SHP77 (cell line): ENCODE results near the gene BTG3.

Source experiments
- DNase-seq, 2 experiments: peaks; one replicate each; lab custom pipeline; 2025; lab: John Stamatoyannopoulos, UW

BTG3 gene, protein sequence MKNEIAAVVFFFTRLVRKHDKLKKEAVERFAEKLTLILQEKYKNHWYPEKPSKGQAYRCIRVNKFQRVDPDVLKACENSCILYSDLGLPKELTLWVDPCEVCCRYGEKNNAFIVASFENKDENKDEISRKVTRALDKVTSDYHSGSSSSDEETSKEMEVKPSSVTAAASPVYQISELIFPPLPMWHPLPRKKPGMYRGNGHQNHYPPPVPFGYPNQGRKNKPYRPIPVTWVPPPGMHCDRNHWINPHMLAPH

DNA sequence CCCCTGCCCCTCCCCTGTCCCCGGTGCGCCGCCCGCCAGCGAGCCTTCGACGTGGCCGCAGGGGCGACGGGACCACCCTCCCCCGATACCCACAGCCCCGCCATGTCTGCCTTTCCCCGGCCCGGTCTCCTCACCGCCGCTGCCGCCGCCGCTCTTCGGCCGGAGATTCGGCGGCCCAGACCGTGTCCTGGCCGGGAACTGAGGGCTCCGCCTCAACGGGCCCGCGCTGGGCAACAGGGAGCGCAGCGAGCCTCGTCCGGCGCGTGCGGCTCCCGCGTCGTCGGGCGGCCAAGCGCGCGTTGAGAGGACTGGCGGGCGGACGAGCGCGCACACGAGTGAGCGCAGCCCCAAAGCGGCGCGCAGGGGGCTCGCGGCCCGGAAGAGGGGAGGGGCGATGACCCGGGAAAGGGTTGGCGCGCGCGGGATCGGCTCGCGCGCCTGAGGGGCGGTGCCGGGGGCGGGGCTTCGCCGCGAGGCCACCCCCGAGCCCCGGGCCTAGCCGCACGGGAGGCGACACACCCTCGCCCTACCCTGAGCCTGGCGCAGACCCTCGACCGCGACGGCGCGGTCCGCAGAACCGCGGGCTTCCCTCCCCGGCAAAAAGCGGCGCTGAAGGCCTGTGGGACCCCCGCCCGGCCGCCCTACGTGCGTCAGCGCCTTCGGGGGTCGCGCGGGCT is at the start of gene BTG3:
BTG3 (minus strand) TSS at position 337 of the 677 bp plus-strand sequence. CDS start 3,757 bp downstream, outside the sequence.
- no peak for DNase-seq

DNA sequence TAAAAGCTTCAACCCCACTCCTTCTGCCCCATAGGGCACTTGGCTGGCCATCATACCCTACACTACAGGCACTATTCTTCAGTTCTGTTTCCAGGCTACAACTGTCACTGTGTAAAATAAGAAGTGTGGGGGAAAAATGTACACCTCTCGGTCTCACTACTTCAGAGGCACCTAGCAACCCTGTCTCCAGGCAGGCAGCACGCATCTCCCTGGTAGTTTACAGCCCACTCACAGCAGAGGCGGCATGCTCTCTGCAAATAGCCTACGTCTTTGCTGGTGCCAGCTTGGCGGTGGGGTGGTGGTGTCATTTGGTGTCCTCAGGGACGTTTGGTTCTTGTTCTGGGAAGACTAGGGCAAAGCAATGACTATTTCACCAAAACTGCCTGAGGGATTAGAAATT is 48.2 kb upstream of the BTG3 start:
- DNase-seq, result no peak

DNA sequence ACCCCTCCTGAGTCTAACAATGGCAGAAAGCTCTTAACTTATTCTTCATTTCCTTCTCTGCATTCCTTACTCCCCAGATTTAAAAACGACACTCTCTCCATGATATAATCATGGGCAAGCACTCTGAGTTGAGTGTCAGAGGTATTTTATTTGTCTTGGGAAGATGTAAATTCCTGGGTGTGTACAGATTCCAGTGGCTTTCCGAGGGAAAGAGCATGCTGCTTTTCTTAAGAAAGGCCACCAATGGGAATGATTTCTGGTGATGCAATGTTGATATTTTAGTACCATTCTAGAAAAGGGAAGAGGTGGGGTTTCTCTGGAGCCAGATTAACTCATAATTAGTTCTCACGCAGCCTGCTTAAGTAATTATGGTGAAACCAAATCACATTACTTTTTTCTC is 47.8 kb upstream of the BTG3 start:
- DNase-seq, result no peak

DNA sequence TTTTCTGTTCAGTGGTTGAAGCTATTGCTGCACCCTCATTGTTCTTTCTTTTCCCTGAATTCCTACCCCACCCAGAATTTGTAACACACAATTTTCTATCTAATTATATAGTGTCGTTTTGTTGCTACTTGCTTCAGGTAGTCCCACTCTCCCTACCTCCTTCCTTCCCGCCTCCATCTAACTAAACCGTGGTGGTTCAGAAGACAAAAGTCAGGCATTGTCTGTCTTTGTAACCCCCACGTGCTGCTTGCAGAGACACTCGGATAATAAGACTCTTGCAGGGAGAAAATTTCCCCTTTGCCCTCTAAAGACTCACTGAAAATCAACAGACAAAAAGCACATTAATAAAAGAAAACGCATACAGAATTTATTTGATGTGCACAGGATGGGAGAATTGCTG is 46.2 kb upstream of the BTG3 start:
- no peak for DNase-seq

DNA sequence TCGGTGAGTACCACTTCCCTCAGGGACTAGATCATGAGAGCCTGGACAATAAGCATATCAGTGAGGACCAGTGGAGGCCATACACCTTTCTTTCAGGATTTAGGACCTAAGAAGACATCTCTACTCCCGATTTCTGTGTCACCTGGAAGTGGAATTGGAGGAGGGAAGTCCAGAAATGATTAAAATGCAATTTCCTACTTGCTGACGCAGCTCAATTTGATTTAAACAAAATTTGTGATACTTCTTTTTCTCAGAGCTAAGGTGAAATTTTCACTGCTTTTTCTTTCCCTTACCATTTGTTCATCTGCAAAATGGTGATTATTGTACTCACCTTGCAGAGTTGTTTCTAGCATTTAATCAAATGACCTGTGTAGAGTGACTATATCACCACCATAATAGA is 38.8 kb upstream of the BTG3 start:
- no peak for DNase-seq

DNA sequence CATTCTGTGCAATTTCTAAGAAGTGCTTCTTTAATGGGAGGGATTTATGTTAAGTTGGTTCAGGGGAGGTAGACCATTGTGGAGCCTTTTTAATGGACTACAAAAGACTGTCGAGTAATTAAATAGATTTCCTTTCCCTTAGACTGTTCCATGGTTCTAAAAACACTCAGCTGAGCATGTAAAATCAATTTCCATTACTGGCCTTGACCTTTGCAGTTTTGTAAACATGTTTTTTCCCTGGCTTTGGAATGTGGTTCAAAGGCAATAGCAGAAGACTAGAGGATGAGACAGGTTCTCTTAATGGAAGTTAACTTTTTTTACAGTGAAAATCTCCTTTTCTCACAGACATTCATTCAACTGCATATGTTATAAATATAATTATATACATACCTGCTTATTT is 37.6 kb upstream of the BTG3 start:
- no peak for DNase-seq

DNA sequence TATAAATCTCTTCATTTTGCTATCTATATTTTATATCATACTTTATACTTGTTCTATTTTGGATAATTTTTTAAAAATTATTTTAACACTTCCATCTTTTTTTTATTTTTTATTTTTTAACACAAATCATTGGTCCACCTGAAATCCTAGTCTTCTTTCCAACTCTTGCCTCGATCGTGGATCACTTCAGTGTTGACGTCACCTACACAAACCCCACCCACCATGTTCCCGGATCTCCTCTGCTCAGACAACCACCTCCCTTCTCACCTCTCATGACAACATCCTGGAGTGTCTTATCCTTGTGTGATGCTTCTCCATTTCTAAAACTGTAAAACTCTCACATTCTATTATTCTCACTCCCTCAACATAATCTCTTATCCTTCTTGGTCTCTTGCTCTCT is 34.1 kb upstream of the BTG3 start:
- DNase-seq, result no peak

DNA sequence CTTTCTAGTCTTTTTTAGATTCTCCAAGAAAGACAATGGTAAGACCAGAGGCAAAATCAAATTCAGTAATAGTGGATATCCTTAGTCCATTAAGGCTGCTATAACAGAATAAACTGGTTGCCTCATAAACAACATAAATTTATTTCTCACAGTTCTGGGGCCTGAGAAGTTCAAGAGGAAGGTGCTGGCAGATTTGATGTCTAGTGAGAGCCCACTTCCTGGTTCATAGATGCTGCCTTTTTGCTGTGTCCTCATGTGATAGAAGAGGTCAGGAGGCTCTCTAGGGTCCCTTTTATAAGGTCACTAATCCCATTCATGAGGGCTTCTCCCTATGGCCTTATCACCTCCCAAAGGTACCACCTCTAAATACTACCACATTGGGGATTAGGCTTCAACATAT is 31.5 kb upstream of the BTG3 start:
- no peak for DNase-seq

DNA sequence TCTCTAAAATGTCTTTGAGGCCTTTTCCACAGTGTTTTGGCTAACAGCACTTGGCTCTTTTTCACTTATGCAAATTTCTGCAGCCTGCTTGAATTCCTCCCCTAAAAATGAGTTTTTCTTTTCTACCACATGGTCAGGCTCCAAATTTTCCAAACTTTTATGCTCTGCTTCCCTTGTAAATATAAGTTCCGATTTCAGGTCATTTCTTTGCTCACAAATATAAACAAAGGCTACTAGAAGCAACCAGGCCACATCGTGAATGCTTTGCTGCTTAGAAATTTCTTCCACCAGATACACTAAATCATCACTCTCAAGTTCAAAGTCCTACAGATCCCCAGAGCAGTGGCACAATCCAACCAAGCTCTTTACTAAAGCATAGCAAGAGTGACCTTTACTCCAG is 28.1 kb upstream of the BTG3 start:
- no peak for DNase-seq

DNA sequence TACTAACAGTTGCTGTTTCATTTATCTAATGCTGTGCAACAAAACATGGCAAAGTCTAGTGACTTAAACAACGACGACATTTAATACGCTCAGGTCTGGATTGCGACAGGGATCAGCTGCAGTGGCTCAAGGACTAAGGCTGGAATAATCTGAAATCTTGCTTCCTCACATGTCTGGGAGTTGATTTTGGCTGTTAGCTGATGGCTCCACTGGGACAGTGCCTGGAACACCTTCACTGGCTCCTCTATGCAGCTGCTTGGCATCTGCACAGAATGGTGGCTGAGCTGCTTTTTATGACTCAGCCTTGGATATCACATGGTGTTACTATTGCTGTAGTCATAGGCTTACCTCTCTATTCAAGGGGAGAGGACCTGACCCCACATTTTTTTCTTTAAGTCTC is 24.0 kb upstream of the BTG3 start:
- no peak for DNase-seq

DNA sequence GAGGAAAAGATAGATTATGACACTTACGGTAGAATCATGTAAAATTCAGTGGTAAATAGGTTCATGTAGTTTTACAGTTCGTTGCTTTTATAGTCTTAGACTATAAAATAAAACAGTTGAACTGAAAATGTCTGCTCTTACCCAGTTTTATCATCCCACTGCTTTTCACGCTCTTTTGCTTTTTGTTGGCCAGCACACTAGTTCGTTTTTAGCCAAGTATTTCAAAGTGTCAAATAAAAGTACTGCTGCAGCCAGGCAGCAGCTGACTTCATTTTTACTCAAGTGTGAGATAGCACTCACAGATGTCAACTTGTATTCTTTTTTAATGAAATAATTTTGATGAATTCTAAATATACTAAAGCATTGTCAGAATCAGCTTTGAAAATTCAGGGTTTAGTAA is 18.5 kb upstream of the BTG3 start:
- DNase-seq, result no peak

DNA sequence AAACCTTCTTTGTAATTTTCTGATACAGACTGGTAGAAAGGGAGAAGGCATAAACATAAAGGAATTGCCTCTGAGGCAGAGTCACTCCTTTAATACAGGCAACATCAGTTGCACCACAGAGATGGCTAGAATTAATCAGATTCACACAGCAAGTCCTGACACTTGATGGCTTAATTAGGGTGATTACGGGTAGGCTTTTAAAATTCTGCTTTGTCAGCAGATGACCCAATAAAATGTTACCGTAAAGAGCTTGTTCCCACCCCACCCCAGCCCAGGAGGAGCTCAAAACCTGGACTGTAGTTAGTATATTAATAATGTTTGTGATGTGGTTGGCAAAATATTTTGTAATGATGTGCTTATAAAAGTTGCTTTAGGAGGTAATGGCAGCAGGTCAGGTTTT is 9.3 kb upstream of the BTG3 start:
- no peak for DNase-seq

DNA sequence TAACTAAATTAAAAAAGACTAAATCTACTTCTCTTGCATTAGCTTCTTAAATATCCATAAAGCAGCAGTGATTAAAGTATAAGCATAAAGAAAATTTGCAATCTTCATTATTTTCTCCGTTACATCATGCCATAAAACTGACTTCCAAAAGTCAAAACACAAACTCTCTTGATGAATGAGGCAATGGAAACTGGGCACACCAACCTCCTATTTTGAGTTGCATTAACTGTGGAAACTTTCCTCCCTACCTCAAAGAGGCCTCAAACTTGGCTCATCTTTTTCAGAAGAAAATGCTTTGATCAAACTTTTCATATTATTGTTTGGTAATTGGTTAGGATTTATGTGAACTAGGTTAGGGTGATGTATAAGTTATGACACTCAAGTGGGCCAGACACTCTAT is 4.1 kb upstream of the BTG3 start:
- DNase-seq, result no peak

DNA sequence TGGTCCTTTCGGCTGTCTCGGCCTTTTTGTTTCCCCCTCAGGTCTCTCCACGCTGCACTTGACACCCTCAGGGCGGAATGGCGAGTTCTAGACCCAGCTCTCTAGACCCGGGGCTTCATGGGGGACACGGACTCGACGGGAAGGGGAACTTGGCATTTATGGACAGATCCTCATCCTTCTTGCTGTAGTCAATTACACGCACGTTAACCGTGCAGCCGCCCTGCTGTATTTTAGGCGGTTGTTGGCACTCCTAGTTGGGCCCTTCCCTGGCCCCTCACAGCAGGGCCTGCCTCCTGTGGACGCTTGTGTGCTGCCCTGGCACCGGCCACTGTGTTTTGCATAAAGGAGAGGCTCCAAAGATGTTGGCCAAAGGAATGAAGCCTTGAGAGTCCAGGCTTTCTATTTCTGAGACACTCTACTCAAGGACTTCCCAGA is 558 bp upstream of the BTG3 start:
- no peak for DNase-seq

DNA sequence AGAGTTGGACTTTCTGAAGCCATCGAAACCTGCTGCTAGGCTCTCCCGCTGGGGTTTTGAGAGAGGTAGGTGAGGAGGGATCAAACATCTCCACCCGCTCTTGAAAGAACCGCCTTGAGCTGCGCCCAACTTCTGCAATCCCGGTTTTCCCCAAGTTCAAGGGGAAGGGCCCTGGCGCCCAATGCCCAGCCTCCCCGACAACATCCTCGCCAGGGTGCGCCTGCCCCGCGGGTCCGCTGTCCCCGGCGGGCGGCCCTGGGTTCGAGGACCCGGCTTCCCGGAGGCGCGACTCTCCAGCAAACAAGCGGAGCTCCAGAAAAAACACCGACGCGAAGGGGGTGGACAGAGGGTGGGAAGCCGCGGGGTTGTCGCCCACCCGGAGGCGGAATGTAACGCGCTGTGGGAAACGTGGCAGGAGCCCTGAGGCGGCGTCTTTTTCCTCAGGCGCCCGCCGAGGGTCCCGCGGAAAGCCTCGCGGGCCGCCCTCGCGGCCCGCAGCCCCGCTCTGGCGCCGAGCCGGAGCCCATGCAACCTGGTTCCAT is 607 bp downstream of the BTG3 start:
- no peak for DNase-seq

DNA sequence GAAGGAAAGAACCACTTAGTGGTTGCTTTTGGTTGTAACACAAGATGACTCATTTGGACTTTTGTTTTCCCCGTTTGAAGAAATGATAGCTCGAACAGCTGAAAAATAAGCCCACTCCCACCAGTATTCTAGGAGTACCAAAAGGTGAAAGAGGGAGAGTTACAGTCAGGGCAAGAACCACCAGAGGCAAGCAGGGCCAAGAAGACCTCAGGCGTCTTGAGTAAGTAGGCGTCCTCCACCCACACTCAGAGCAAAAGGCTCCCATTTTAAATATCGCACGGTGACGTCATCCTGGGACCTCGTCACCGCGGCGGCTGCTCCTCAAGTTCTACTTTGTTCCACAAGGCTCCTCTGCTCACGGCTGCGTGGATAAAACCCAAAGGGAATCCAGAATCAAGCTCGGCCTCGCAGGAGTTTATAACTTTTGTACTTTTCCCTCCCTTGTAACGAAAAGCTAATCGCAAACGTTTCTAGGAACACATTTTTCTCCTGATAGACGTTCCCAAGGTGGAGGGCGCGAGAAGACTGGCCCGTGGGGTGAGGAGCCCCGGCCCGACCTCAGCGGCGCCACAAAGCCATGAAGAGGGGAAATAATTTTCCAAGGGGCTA is 1.2 kb downstream of the BTG3 start:
- no peak for DNase-seq

DNA sequence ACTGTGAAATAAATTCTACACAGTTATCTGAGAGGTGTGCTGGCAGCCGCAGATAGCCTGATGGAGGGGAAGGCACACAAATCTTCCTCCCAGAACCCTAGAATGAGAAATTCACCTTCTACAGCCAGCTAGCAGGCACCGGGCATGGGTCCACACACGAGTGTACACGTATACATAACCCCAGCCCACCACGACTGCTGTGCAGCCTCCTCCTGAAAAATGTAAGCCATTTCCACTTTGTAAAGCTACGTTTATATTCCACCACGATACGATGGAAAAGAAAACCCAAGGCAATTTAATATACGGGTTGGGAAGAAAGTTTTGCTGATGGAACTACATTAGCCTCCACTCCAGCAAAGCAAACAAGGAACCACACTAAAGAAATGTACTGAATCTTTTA is 1.8 kb downstream of the BTG3 start:
- no peak for DNase-seq

DNA sequence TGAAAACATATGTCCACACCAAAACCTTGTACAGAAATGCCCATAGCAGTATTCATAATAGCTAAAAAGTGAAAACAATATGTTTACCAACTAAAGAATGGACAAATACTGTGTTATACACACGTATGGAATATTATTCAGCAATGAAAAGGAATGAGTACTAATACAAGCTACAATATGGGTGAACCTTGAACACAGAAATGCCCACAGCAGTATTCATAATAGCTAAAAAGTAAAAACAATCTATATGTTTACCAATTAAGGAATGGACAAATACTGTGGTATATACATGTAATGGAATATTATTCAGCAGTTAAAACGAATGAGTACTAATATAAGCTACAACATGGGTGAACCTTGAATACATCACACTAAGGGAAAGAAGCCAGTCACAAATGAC is 3.0 kb downstream of the BTG3 start:
- DNase-seq, result no peak

DNA sequence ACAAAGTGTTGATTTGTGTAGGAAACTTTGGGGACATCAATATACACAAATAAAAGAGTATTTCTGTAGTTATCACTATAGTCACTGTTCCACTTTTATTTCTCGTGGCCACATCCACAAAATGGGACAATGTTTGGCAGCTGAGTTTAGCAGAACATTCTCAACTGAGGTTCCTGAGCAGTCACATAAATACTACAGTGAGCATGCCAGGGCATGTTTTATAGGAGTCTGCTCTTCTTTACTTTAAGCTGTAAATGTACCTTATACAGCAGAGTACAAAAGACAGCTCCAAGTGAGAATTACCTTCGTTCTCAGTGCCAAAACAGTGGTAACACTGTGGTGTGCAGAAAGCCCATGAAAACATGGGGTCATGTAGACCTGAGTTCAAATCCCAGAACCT is 5.0 kb downstream of the BTG3 start:
- DNase-seq, result no peak

DNA sequence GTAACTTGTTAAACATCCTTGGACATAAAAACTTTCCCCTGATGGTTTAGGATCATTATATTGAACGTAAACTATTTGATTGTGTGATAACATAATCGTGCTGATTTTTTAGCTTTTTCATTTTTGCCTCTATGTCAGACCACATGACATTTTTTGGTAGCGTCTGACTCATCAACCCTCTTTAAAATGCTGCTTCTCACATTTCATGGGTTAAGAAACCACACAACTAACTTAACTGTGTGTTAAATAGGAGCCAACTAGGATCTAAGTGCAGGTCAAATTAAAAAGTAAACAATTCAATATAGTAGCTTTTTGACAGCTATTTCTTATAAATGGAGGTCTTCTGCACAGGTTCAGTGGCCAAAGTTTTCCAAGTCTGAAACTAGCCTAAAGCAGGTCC is 9.8 kb downstream of the BTG3 start:
- no peak for DNase-seq

DNA sequence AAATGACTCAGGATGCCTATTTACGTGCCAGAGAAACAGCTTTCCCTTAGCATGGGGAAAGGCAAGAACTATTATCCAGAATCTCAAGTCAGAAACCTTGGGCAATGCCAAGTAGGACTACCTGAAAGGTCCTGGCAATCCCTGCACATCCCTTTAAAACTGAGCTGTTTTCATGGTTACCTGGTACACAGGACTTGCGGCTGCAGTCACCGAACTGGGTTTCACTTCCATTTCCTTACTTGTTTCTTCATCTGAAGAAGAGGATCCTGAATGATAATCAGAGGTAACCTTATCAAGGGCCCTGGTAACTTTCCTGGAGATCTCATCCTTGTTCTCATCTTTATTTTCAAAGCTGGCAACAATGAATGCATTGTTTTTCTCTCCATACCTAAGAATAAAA is 14.3 kb downstream of the BTG3 start:
- no peak for DNase-seq

DNA sequence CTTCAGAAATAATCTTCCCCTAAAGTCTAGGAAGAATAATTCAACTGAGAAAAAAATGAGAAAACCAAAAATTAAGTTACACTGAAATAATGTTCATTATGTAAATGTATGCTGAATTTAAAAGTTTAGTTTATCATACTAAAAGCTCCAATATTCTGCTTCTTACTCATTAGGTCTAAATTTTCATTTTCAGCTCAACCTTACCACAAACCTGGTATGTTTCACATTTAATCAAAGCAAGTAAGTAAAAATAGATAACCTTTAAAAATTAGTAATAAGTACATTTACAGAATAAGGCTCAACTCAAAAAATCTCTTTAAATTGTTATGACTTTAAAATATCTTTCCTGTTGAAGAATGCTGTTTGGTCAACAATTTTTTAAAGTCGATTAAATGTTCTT is 15.0 kb downstream of the BTG3 start:
- no peak for DNase-seq

DNA sequence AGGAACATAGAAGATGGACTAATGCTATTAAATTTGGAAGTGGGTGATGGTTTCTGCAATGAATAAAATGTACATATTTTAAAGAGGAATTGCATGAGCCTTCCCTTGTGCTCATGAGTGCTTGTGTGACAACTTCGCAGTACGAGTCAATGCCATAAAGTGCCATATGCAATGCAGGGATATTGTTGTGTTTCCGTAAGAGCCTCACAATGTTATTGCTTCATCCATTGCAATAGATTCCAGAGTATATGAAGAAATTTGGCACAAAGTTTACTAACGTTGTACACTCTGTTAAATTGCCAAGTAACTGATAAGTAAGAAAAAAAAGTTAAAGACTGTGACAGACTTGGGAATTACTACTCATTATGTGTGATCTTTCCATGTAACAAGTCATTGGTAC is 22.3 kb downstream of the BTG3 start:
- no peak for DNase-seq
